NCI-H2029 treated with DMSO at 0.1 percent for 48 hours (cell line): ENCODE results near the gene MFN2.
"Not testable (repeated sequence)": the region's sequence is repeated elsewhere in the genome, so short reads cannot be mapped to it uniquely, and the experiment has no call there.

Source experiments
- DNase-seq: peaks from one replicate; lab custom pipeline; 2025; lab: John Stamatoyannopoulos, UW

MFN2 gene

GRCh38 chr1:11979851-11980675 is at the start of gene MFN2:
MFN2 (plus strand) TSS chr1:11980444; CDS start chr1:11989169, 8,725 bp downstream.
- peak; percentile 94 for DNase-seq

- DNase-seq: no peak
Measured at GRCh38 chr1:11930571-11931445, 49.4 kb upstream of the MFN2 start.

GRCh38 chr1:11931845-11932244 is 48.4 kb upstream of the MFN2 start:
- no peak for DNase-seq

- DNase-seq: no peak
Measured at GRCh38 chr1:11934302-11935056, 45.8 kb upstream of the MFN2 start, which contains the start of gene PLOD1. PLOD1 (plus strand) TSS chr1:11934717; CDS start chr1:11934780, 63 bp downstream.

- DNase-seq: no peak
Measured at GRCh38 chr1:11935057-11935412, 45.2 kb upstream of the MFN2 start.

GRCh38 chr1:11935733-11936132 is 44.5 kb upstream of the MFN2 start:
- DNase-seq: not testable (repeated sequence)

GRCh38 chr1:11938722-11939526 is 41.3 kb upstream of the MFN2 start:
- DNase-seq: no peak

GRCh38 chr1:11939794-11940193 is 40.5 kb upstream of the MFN2 start:
- not testable (repeated sequence) for DNase-seq

GRCh38 chr1:11940260-11940921 is 39.9 kb upstream of the MFN2 start:
- peak; percentile 52 for DNase-seq

GRCh38 chr1:11942280-11942679 is 38.0 kb upstream of the MFN2 start:
- no peak for DNase-seq

GRCh38 chr1:11943619-11944018 is 36.6 kb upstream of the MFN2 start:
- DNase-seq: no peak

GRCh38 chr1:11944358-11944931 is 35.8 kb upstream of the MFN2 start:
- DNase-seq: peak; percentile 78

- no peak for DNase-seq
Measured at GRCh38 chr1:11946647-11947046, 33.6 kb upstream of the MFN2 start.

GRCh38 chr1:11948822-11949458 is 31.3 kb upstream of the MFN2 start:
- no peak for DNase-seq

GRCh38 chr1:11951901-11952300 is 28.3 kb upstream of the MFN2 start:
- DNase-seq: no peak

GRCh38 chr1:11952455-11953109 is 27.7 kb upstream of the MFN2 start:
- no peak for DNase-seq

GRCh38 chr1:11955221-11955620 is 25.0 kb upstream of the MFN2 start:
- DNase-seq: no peak

GRCh38 chr1:11957398-11957797 is 22.8 kb upstream of the MFN2 start:
- no peak for DNase-seq

GRCh38 chr1:11957897-11958296 is 22.3 kb upstream of the MFN2 start:
- DNase-seq: no peak
